ENCODE measurements around the gene DOCK9.

- TF ChIP-seq CTCF (IDR thresholded peaks at IDR 0.05) (no peak), POLR2AphosphoS5 (IDR thresholded peaks at IDR 0.05; ENCODE audit: low read depth, low read length) (no peak), REST (IDR thresholded peaks at IDR 0.05; ENCODE audit: insufficient read depth in 1 of 2, low read depth in 2 of 2, low read length in 1 of 2) (no peak)
Observed at GRCh38 chr13:98773921-98774320, 203.9 kb downstream of the DOCK9 start.

Data from Panc1 (cell line).